H9 (cell line): ENCODE data around the gene TGM4. TPM values are rescaled to one million over a fixed set of nuclear protein-coding genes. Genes with fewer than 3 reads are reported as not detected.
"Not testable (repeated sequence)": the region's sequence is repeated elsewhere in the genome, so short reads cannot be mapped to it uniquely, and the experiment has no call there.

ENCODE experiments used
- DNase-seq: peaks from one replicate; pipeline ENCODE4 v3.0.0-alpha.2; 2017
- H2AFZ ChIP-seq: one replicate; pipeline ENCODE4 v1.6.1; 2013; ENCODE audit warnings: mild to moderate bottlenecking, low read length, control low read depth, moderate library complexity
- H2AK5ac ChIP-seq: 2 replicates; pipeline ENCODE4 v1.6.1; 2013; ENCODE audit warnings: low read length, control low read depth, mixed read lengths; ENCODE audit not compliant: insufficient read length
- H2BK120ac ChIP-seq: one replicate; pipeline ENCODE4 v1.6.1; 2013; ENCODE audit warnings: low read depth, mild to moderate bottlenecking, low read length, control low read depth, inconsistent platforms; ENCODE audit not compliant: poor library complexity, severe bottlenecking
- H2BK12ac ChIP-seq: 2 replicates; pipeline ENCODE4 v1.6.1; 2013; ENCODE audit warnings: low read length, control low read depth, mixed read lengths, low read depth; ENCODE audit not compliant: insufficient read length
- H2BK15ac ChIP-seq: 2 replicates; pipeline ENCODE4 v1.6.1; 2013; ENCODE audit warnings: low read depth, low read length, control low read depth
- H2BK20ac ChIP-seq: one replicate; pipeline ENCODE4 v1.6.1; 2013; ENCODE audit warnings: low read depth, mild to moderate bottlenecking, low read length, control low read depth, inconsistent platforms; ENCODE audit not compliant: poor library complexity, severe bottlenecking
- H2BK5ac ChIP-seq: 2 replicates; pipeline ENCODE4 v1.6.1; 2013; ENCODE audit warnings: low read length, control low read depth, mixed read lengths; ENCODE audit not compliant: insufficient read length
- H3K14ac ChIP-seq: 2 replicates; pipeline ENCODE4 v1.6.1; 2013; ENCODE audit warnings: low read length, control low read depth; ENCODE audit not compliant: insufficient read depth
- H3K18ac ChIP-seq: 2 replicates; pipeline ENCODE4 v1.6.1; 2013; ENCODE audit warnings: low read depth, mild to moderate bottlenecking, mixed read lengths, low read length, control low read depth; ENCODE audit not compliant: insufficient read length
- H3K23ac ChIP-seq: 2 replicates; pipeline ENCODE4 v1.6.1; 2013; ENCODE audit warnings: low read length, control low read depth, mixed read lengths, low read depth; ENCODE audit not compliant: insufficient read length
- H3K23me2 ChIP-seq: 2 replicates; pipeline ENCODE4 v1.6.1; 2013; ENCODE audit warnings: low read depth, mild to moderate bottlenecking, mixed read lengths, low read length, control low read depth; ENCODE audit not compliant: insufficient read length, poor library complexity, severe bottlenecking
- H3K27ac ChIP-seq: 2 replicates; pipeline ENCODE4 v1.5.1; 2013; ENCODE audit warnings: low read length, control low read depth, mixed read lengths, low read depth; ENCODE audit not compliant: insufficient read length
- H3K27me3 ChIP-seq: 2 replicates; pipeline ENCODE4 v1.6.1; 2013; ENCODE audit warnings: low read length, control low read depth, inconsistent platforms; ENCODE audit not compliant: insufficient read depth
- H3K4ac ChIP-seq: 2 replicates; pipeline ENCODE4 v1.6.1; 2013; ENCODE audit warnings: low read depth, mild to moderate bottlenecking, control low read depth, inconsistent platforms, low read length, moderate library complexity
- H3K4me1 ChIP-seq: 2 replicates; pipeline ENCODE4 v1.6.1; 2013; ENCODE audit warnings: low read length, control low read depth, inconsistent platforms; ENCODE audit not compliant: insufficient read depth
- H3K4me2 ChIP-seq: 2 replicates; pipeline ENCODE4 v1.6.1; 2013; ENCODE audit warnings: low read length, control low read depth, mixed read lengths; ENCODE audit not compliant: insufficient read length, insufficient read depth
- H3K56ac ChIP-seq: 2 replicates; pipeline ENCODE4 v1.6.1; 2013; ENCODE audit warnings: low read depth, mild to moderate bottlenecking, mixed read lengths, low read length, control low read depth; ENCODE audit not compliant: insufficient read length
- H3K79me1 ChIP-seq: 2 replicates; pipeline ENCODE4 v1.6.1; 2013; ENCODE audit warnings: low read depth, mild to moderate bottlenecking, moderate library complexity, low read length, control low read depth, inconsistent platforms; ENCODE audit not compliant: insufficient read depth, poor library complexity, severe bottlenecking
- H3K79me2 ChIP-seq: 2 replicates; pipeline ENCODE4 v1.6.1; 2013; ENCODE audit warnings: low read length, control low read depth, inconsistent platforms; ENCODE audit not compliant: insufficient read depth
- H3K9ac ChIP-seq: 2 replicates; pipeline ENCODE4 v1.6.1; 2013; ENCODE audit warnings: low read length, control low read depth, mixed read lengths; ENCODE audit not compliant: insufficient read length; ENCODE audit errors: extremely low read depth
- H3K9me3 ChIP-seq: one replicate; pipeline ENCODE4 v1.6.1; 2013; ENCODE audit warnings: low read depth, low read length, inconsistent platforms; ENCODE audit not compliant: control insufficient read depth
- H3T11ph ChIP-seq: one replicate; pipeline ENCODE4 v1.6.1; 2013; ENCODE audit warnings: mild to moderate bottlenecking, low read length, control low read depth, inconsistent platforms
- H4K20me1 ChIP-seq: one replicate; pipeline ENCODE4 v1.6.1; 2013; ENCODE audit not compliant: control insufficient read depth, insufficient read length, insufficient read depth
- H4K5ac ChIP-seq: 2 replicates; pipeline ENCODE4 v1.6.1; 2013; ENCODE audit warnings: low read depth, mild to moderate bottlenecking, mixed read lengths, low read length, control low read depth; ENCODE audit not compliant: insufficient read length
- H4K8ac ChIP-seq: replicated peaks from 2 replicates; pipeline ENCODE4 v1.6.1; 2013; ENCODE audit warnings: low read length, control low read depth, mixed read lengths, low read depth; ENCODE audit not compliant: insufficient read length
- H4K91ac ChIP-seq: 2 replicates; pipeline ENCODE4 v1.6.1; 2013; ENCODE audit warnings: low read depth, mild to moderate bottlenecking, moderate library complexity, mixed read lengths, low read length, control low read depth; ENCODE audit not compliant: insufficient read length
- H3K27ac Mint-ChIP-seq, 3 experiments: 2 replicates in 2 of 3; 3 replicates in 1 of 3; pipeline ENCODE4 v1.8.0; 2020 to 2021; ENCODE audit warnings: mixed read lengths in 3 of 3, mild to moderate bottlenecking in 1 of 3, moderate library complexity in 1 of 3
- H3K27me3 Mint-ChIP-seq: 2 replicates; pipeline ENCODE4 v1.8.0; 2021; ENCODE audit warnings: low read depth, mild to moderate bottlenecking, moderate library complexity, mixed read lengths
- H3K36me3 Mint-ChIP-seq, 3 experiments: 2 replicates in 2 of 3; 3 replicates in 1 of 3; pipeline ENCODE4 v1.8.0; 2020 to 2021; ENCODE audit warnings: low read depth in 3 of 3, mixed read lengths in 3 of 3; ENCODE audit not compliant: insufficient read depth in 1 of 3
- H3K4me1 Mint-ChIP-seq, 2 experiments: 2 replicates each; pipeline ENCODE4 v1.8.0; 2020; ENCODE audit warnings: mixed read lengths in 2 of 2
- H3K4me3 Mint-ChIP-seq, 2 experiments: 2 replicates in 1 of 2; 3 replicates in 1 of 2; pipeline ENCODE4 v1.8.0; 2020 to 2021; ENCODE audit warnings: mild to moderate bottlenecking in 2 of 2, mixed read lengths in 2 of 2, moderate library complexity in 1 of 2
- H3K9me3 Mint-ChIP-seq, 2 experiments: 2 replicates in 1 of 2; 3 replicates in 1 of 2; pipeline ENCODE4 v1.8.0; 2020; ENCODE audit warnings: mild to moderate bottlenecking in 2 of 2, mixed read lengths in 2 of 2, moderate library complexity in 1 of 2
- CTCF ChIP-seq: fragments of 200-600 bp; sonication (generic); conservative IDR thresholded peaks from 3 replicates; pipeline ENCODE4 v1.8.0; 2021; ENCODE audit warnings: antibody characterized with exemption, mild to moderate bottlenecking
- WGBS: extraction: QIAGEN DNeasy Blood & Tissue Kit; methylation state at CpG from one replicate; pipeline ENCODE4 v1.1.7; 2013; ENCODE audit warnings: missing lambda C conversion rate, low lambda C conversion rate, mixed read lengths; ENCODE audit not compliant: insufficient read length; ENCODE audit errors: extremely low coverage; 5-methylcytosine and 5-hydroxymethylcytosine counted together
- total RNA-seq: library from RNA; stranded (reverse); gene quantifications from 2 replicates; pipeline ENCODE4 v1.2.1, GENCODE V29; 2021

TGM4 gene
- total RNA-seq, 1 experiment from 2014 or later: not detected

GRCh38 chr3:44948239-44948638, 73.8 kb downstream of the TGM4 start:
- H3K23ac ChIP-seq: no peak overlapping the region
- H3K9ac ChIP-seq: no peak overlapping the region
- peaks cover 3% of the 10 kb centered on the region; the same call in 1 of the 2 replicates for H3K4me1 ChIP-seq
- no peak overlapping the region for H3K4me2 ChIP-seq
- no peak overlapping the region for H2BK15ac ChIP-seq
- no peaks in the 10 kb centered on the region for H3K27me3 ChIP-seq
- no peak overlapping the region for H3K14ac ChIP-seq
- TF ChIP-seq CTCF: no peak
- H3K4me1 Mint-ChIP-seq: peaks cover 7 to 10% of the 10 kb centered on the region in 2 experiments
- H4K91ac ChIP-seq: no peak overlapping the region
- H3K27me3 Mint-ChIP-seq: no peaks in the 10 kb centered on the region
- no peak for DNase-seq
- no peak overlapping the region for H3K56ac ChIP-seq
- peaks cover 5 to 19% (median 7%) of the 10 kb centered on the region in 3 experiments; a peak in 6 of 7 replicates for H3K36me3 Mint-ChIP-seq
- H4K8ac ChIP-seq: no peak overlapping the region
- no peak overlapping the region for H2BK20ac ChIP-seq
- no peak overlapping the region for H4K5ac ChIP-seq
- no peaks in the 10 kb centered on the region for H3K79me1 ChIP-seq
- H3K4me3 Mint-ChIP-seq: no peak overlapping the region; a peak in 1 of 5 replicates
- H3T11ph ChIP-seq: no peak overlapping the region
- H3K27ac ChIP-seq: no peak overlapping the region
- H3K23me2 ChIP-seq: no peaks in the 10 kb centered on the region
- H2AK5ac ChIP-seq: no peak overlapping the region
- H3K18ac ChIP-seq: no peak overlapping the region
- no peak overlapping the region for H3K4ac ChIP-seq
- no CpG with 5 or more reads among the region's 3 CpGs for WGBS
- H2BK120ac ChIP-seq: no peak overlapping the region
- H3K9me3 Mint-ChIP-seq: no peaks in the 10 kb centered on the region
- no peak overlapping the region for H2BK5ac ChIP-seq
- H2BK12ac ChIP-seq: no peak overlapping the region
- H2AFZ ChIP-seq: no peak overlapping the region
- H4K20me1 ChIP-seq: no peaks in the 10 kb centered on the region
- H3K27ac Mint-ChIP-seq: peak overlapping the region in 1 of 3 experiments; percentile 72; a peak in 3 of 7 replicates
- H3K79me2 ChIP-seq: no peaks in the 10 kb centered on the region; the same call in 1 of the 2 replicates
- no peaks in the 10 kb centered on the region for H3K9me3 ChIP-seq

GRCh38 chr3:44949770-44950169, 75.4 kb downstream of the TGM4 start:
- H3K27ac ChIP-seq, H2BK15ac ChIP-seq, H2BK120ac ChIP-seq, H3K56ac ChIP-seq, H3K14ac ChIP-seq, H3K18ac ChIP-seq, H3K4me3 Mint-ChIP-seq, H3T11ph ChIP-seq, H3K9me3 ChIP-seq, H4K5ac ChIP-seq, H4K91ac ChIP-seq, H2BK5ac ChIP-seq, H2BK20ac ChIP-seq, H4K8ac ChIP-seq, H4K20me1 ChIP-seq, H2AFZ ChIP-seq, H3K9me3 Mint-ChIP-seq, H3K27me3 Mint-ChIP-seq, H3K27me3 ChIP-seq, H3K4me2 ChIP-seq, H3K23me2 ChIP-seq, H3K79me2 ChIP-seq, H3K4ac ChIP-seq, H2BK12ac ChIP-seq, H2AK5ac ChIP-seq, H3K9ac ChIP-seq, H3K23ac ChIP-seq, DNase-seq, H3K79me1 ChIP-seq, H3K4me1 ChIP-seq: not testable (repeated sequence)
- Mint-ChIP-seq H3K4me1 (peaks cover 7 to 10% of the 10 kb centered on the region in 2 experiments), H3K36me3 (peaks cover 2 to 16% (median 2%) of the 10 kb centered on the region in 3 experiments; a peak in 6 of 7 replicates), H3K27ac (peak overlapping the region in 1 of 3 experiments; percentile 71; a peak in 2 of 7 replicates)
- WGBS: no CpG with 5 or more reads among the region's 4 CpGs
